Gastrocnemius medialis (tissue), 4 donors: ENCODE results near the gene CEP72.

Source experiments
- POLR2A ChIP-seq, 2 donors: fragments of 450-650 bp; IDR thresholded peaks; one replicate each; pipeline ENCODE4 v1.6.1; 2017; ENCODE audit warnings: antibody characterized with exemption in 2 of 2, mild to moderate bottlenecking in 2 of 2, moderate library complexity in 2 of 2
- TF ChIP-seq, protein P1 (sequence below), 5 experiments: fragments of 450-650 bp in 3 of 5; fragments of 200-600 bp in 2 of 5; sonication (generic) in 2 of 5; IDR thresholded peaks in 4 of 5; conservative IDR thresholded peaks in 1 of 5; 1 replicate in 4 of 5; 2 replicates in 1 of 5; pipeline ENCODE4 v1.5.1; 2016 to 2019; ENCODE audit warnings: antibody characterized with exemption in 5 of 5, mild to moderate bottlenecking in 3 of 5, moderate library complexity in 3 of 5

DNA sequence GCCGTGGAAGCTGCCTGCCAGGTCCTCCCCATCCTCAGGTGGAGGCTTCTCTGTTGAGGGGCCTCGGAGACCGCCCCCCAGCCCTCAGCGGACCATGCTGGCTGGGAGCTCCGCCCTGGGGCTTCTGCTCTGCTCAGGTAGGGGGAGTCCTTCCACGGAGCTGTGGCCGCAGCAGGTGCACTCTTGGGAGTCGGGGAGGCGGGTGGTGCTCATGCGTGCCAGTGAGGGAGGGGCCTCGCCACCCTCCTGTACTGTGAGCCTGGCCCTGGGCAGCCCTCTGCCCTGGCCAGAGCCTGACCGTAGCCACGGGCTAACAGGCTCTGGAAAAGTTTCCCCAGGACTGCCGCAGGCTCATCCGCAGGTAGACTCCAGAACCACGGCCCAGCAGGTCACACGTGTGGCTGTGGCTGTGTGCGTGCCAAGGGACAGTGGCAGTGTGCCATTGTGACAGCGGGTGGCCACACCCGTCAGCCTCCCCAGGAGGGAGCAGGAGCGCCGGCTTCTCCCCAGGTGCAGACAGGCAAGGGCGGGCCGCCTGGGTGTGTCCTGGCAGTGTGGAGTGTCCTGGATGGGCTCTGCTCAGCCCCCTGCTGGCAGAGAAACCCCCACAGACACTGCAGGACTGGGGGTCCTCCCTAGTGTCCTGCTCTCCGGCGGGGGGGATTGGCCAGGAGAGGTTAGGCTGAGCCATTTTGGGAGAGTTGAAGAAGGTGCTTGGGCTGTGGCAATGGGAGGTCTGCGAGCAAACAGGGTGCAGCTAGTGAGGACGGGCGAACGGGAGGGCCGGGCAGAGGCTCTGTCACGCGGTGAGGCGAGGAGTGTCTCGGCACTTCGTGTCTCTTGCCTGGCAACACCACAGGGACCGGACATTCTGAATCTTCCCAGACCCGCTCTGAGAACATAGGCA lies 51.5 kb downstream of the CEP72 start:
- TF ChIP-seq, protein P1, sequence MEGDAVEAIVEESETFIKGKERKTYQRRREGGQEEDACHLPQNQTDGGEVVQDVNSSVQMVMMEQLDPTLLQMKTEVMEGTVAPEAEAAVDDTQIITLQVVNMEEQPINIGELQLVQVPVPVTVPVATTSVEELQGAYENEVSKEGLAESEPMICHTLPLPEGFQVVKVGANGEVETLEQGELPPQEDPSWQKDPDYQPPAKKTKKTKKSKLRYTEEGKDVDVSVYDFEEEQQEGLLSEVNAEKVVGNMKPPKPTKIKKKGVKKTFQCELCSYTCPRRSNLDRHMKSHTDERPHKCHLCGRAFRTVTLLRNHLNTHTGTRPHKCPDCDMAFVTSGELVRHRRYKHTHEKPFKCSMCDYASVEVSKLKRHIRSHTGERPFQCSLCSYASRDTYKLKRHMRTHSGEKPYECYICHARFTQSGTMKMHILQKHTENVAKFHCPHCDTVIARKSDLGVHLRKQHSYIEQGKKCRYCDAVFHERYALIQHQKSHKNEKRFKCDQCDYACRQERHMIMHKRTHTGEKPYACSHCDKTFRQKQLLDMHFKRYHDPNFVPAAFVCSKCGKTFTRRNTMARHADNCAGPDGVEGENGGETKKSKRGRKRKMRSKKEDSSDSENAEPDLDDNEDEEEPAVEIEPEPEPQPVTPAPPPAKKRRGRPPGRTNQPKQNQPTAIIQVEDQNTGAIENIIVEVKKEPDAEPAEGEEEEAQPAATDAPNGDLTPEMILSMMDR (IDR thresholded peaks at IDR 0.05 in 4 of 5, conservative IDR thresholded peaks at IDR 0.05 in 1 of 5): no peak
- no peak for TF ChIP-seq POLR2A (IDR thresholded peaks at IDR 0.05)
